Lower lobe of right lung (tissue), 2 donors: Measurements from ENCODE around the gene GGACT. TPM values are rescaled to one million over a fixed set of nuclear protein-coding genes. Genes with fewer than 3 reads are reported as not detected.

Source experiments
- ATAC-seq, 2 donors: fragments of 200-7000 bp; cut with Tn5 transposase; one replicate each; pipeline ENCODE4 v1.9.1; 2020 to 2022; ENCODE audit warnings: mild to moderate bottlenecking in 2 of 2, moderate library complexity in 2 of 2
- DNase-seq: peaks from one replicate; pipeline ENCODE4 v3.0.0-alpha.2; 2020
- H3K27ac ChIP-seq: fragments of 200-600 bp; one replicate; pipeline ENCODE4 v1.8.0; 2022
- H3K27me3 ChIP-seq: fragments of 200-600 bp; one replicate; pipeline ENCODE4 v1.8.0; 2022; ENCODE audit warnings: low read depth
- H3K36me3 ChIP-seq: fragments of 200-600 bp; one replicate; pipeline ENCODE4 v1.8.0; 2022; ENCODE audit warnings: mild to moderate bottlenecking
- H3K4me1 ChIP-seq: fragments of 200-600 bp; one replicate; pipeline ENCODE4 v1.8.0; 2022
- H3K4me3 ChIP-seq: fragments of 200-600 bp; one replicate; pipeline ENCODE4 v1.8.0; 2022; ENCODE audit warnings: mild to moderate bottlenecking
- H3K9me3 ChIP-seq: fragments of 200-600 bp; one replicate; pipeline ENCODE4 v1.8.0; 2022
- intact Hi-C: fragments of 100-400 bp; cut with DNase I; formaldehyde crosslinking; loops from one replicate; pipeline ENCODE4 v1.11.0; 2022
- total RNA-seq: library from RNA; stranded (reverse); fragmentation: NEBNext Ultra II Directional; extraction: Animal tissue kit (Norgen Biotek cat#: 25700); gene quantifications from one replicate; pipeline ENCODE4 v1.2.1, GENCODE V29; 2021
- TF ChIP-seq, protein P1 (sequence below): fragments of 200-600 bp; IDR thresholded peaks from one replicate; pipeline ENCODE4 v1.8.0; 2022; ENCODE audit warnings: antibody characterized with exemption, mild to moderate bottlenecking
- donor health status: DM: no; HTN: yes; CAD: no; lungs with severe emphysema.

Gene GGACT
- total RNA-seq, 1 donor from 2014 or later = 3.4 TPM

- intact Hi-C loops = no loop called here
- DNase-seq (no peak), ATAC-seq (no peak)
- Histone ChIP-seq H3K27ac (no peak overlapping the region), H3K36me3 (no peaks in the 10 kb centered on the region), H3K9me3 (no peaks in the 10 kb centered on the region), H3K4me1 (no peaks in the 10 kb centered on the region), H3K4me3 (no peak overlapping the region), H3K27me3 (no peaks in the 10 kb centered on the region)
- TF ChIP-seq, protein P1, sequence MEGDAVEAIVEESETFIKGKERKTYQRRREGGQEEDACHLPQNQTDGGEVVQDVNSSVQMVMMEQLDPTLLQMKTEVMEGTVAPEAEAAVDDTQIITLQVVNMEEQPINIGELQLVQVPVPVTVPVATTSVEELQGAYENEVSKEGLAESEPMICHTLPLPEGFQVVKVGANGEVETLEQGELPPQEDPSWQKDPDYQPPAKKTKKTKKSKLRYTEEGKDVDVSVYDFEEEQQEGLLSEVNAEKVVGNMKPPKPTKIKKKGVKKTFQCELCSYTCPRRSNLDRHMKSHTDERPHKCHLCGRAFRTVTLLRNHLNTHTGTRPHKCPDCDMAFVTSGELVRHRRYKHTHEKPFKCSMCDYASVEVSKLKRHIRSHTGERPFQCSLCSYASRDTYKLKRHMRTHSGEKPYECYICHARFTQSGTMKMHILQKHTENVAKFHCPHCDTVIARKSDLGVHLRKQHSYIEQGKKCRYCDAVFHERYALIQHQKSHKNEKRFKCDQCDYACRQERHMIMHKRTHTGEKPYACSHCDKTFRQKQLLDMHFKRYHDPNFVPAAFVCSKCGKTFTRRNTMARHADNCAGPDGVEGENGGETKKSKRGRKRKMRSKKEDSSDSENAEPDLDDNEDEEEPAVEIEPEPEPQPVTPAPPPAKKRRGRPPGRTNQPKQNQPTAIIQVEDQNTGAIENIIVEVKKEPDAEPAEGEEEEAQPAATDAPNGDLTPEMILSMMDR = no peak
These were observed 26.9 kb downstream of the GGACT start for GRCh38 chr13:100561599-100562204.

DNA sequence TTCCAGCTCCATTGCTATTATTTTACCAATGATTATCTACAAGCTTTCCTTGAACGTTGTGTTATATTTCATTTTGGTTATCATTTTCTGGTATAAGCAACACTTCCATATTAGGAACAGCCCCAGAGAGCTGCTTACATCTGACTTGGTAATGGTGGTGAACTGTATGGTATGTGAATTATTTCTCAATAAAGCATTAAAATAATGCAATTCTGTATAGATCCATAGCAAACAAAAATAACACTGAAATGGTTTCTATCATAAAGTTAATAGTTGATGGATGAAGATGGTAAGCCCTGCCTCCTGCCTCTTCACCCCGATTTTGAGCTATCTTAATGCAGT is 27.5 kb downstream of the GGACT start:
- no peaks in the 10 kb centered on the region for H3K36me3 ChIP-seq
- no peaks in the 10 kb centered on the region for H3K27me3 ChIP-seq
- no peak for DNase-seq
- no peak overlapping the region for H3K4me3 ChIP-seq
- H3K27ac ChIP-seq = no peak overlapping the region
- H3K4me1 ChIP-seq = no peaks in the 10 kb centered on the region
- intact Hi-C loops = no loop called here
- TF ChIP-seq, protein P1 = no peak
- ATAC-seq = no peak
- H3K9me3 ChIP-seq = no peaks in the 10 kb centered on the region

DNA sequence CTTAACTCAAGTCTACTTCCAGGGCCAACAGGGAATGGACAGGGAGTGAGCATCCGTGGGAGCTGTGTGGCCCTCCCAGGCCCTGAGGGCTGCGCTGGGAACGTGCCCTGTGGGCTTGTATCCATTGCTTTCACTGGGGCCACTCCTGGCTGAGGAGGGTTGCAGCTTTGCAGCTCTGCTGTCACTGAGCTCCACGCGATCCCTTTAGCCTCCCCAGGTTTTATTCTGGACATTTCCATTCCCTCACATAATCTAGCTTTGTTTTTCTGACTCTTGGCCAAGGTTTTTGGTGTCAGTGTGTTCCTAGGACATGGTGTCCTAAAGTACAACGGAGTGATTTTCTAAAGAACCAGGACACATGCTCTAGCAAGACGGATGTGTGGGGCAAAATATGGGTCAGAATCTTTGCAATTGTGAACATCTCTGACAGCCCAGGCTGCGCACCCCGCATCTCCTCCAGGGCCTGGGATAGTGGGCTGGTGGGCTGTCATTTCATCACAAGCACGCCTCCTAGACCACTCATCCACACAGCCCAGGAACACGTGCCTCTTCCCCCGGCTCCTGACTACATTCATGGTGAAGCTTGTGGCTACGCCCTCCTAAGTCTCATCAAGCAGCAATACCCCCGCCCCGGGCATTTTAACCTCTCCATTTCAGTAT is 28.0 kb downstream of the GGACT start:
- Histone ChIP-seq H3K4me3 (no peak overlapping the region), H3K36me3 (no peaks in the 10 kb centered on the region), H3K27ac (no peak overlapping the region), H3K4me1 (no peaks in the 10 kb centered on the region), H3K27me3 (no peaks in the 10 kb centered on the region), H3K9me3 (no peaks in the 10 kb centered on the region)
- TF ChIP-seq, protein P1 = no peak
- no peak for ATAC-seq
- DNase-seq = no peak
- intact Hi-C loops = no loop called here

DNA sequence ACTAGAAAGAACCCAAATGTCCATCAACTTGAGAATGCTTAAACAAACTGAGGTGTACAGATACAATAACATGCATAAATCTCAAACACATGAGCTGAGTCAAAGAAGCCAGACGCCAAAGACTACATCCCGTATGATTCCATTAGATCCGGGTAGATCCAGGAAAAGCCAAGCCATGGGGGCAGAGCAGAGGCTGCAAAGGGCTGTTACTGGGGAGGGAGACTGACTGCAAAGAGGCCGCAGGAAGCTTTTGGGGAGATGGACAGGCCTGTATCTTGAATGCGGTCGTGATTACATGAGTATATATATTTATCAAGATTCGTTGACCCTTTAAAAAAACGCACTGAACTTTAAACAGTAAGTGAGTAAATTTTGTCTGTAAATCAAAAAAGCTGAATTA is 28.7 kb downstream of the GGACT start:
- no peaks in the 10 kb centered on the region for H3K27me3 ChIP-seq

GRCh38 chr13:100552755-100553154 is 35.8 kb downstream of the GGACT start:
- Histone ChIP-seq H3K36me3 (no peaks in the 10 kb centered on the region), H3K4me3 (no peak overlapping the region), H3K4me1 (no peaks in the 10 kb centered on the region), H3K27me3 (no peaks in the 10 kb centered on the region), H3K9me3 (no peaks in the 10 kb centered on the region), H3K27ac (no peak overlapping the region)
- no peak for DNase-seq
- ATAC-seq = no peak
- intact Hi-C loops = no loop called here
- TF ChIP-seq, protein P1 = no peak

More for the DNA sequence above, 28.7 kb downstream of the GGACT start:
- ATAC-seq = no peak
- H3K27ac ChIP-seq = no peak overlapping the region
- intact Hi-C loops = no loop called here
- H3K4me3 ChIP-seq = no peak overlapping the region
- H3K9me3 ChIP-seq = no peaks in the 10 kb centered on the region
- TF ChIP-seq, protein P1 = no peak
- no peak for DNase-seq
- no peaks in the 10 kb centered on the region for H3K4me1 ChIP-seq
- no peaks in the 10 kb centered on the region for H3K36me3 ChIP-seq
